Endothelial cell of umbilical vein (primary cell): ENCODE results near the gene TOM1L2. TPM values are rescaled to one million over a fixed set of nuclear protein-coding genes. Genes with fewer than 3 reads are reported as not detected.

Experiments used
- BruUV-seq: library from RNA; stranded (reverse); fragments of 400-500 nt; replicated peaks from 2 replicates; lab custom pipeline; 2021; lab: Mats Ljungman, UMichigan
- CTCF ChIA-PET: fragments of 300-600, 350-600 bp; sonication (Branson Sonifier 250); formaldehyde crosslinking; loops from one replicate; lab custom pipeline; 2021; ENCODE audit warnings: antibody characterized with exemption, inconsistent platforms; lab: Charles Lee
- POLR2A ChIA-PET: fragments of 300-600, 350-600 bp; sonication (Branson Sonifier 250); formaldehyde crosslinking; loops from one replicate; lab custom pipeline; 2021; ENCODE audit warnings: antibody characterized with exemption, inconsistent platforms; lab: Charles Lee
- DNase-seq: peaks from one replicate; pipeline ENCODE4 v3.0.0-alpha.2; 2011; ENCODE audit warnings: low read depth, low spot score
- FAIRE-seq: peaks from 2 replicates; lab custom pipeline; 2011; peaks lifted over from hg19 to GRCh38; lab: Jason Lieb, UNC
- H2AFZ ChIP-seq: 2 replicates; pipeline ENCODE4 v1.6.0; 2012; ENCODE audit warnings: low read depth, low read length, control low read depth, inconsistent platforms
- H3K27ac ChIP-seq: 2 replicates; pipeline ENCODE4 v1.5.1; 2011; ENCODE audit warnings: low read depth, mild to moderate bottlenecking, control low read depth, low read length, moderate library complexity; ENCODE audit not compliant: insufficient read depth
- H3K27me3 ChIP-seq, 2 experiments: 2 replicates each; pipeline versions ENCODE4 v1.6.0 to v1.6.1; 2011; ENCODE audit warnings: low read length in 2 of 2, mixed read lengths in 1 of 2; ENCODE audit not compliant: control insufficient read depth in 2 of 2, insufficient read depth in 2 of 2
- H3K36me3 ChIP-seq, 2 experiments: 2 replicates in 1 of 2; 3 replicates in 1 of 2; pipeline ENCODE4 v1.5.1; 2011; ENCODE audit warnings: low read length in 2 of 2, mild to moderate bottlenecking in 1 of 2, moderate library complexity in 1 of 2; ENCODE audit not compliant: control insufficient read depth in 2 of 2, insufficient read depth in 2 of 2; ENCODE audit errors: extremely low read depth in 1 of 2
- H3K4me1 ChIP-seq: 3 replicates; pipeline ENCODE4 v1.5.1; 2011; ENCODE audit warnings: mild to moderate bottlenecking, low read length; ENCODE audit not compliant: control insufficient read depth, insufficient read depth; ENCODE audit errors: extremely low read depth
- H3K4me2 ChIP-seq: 2 replicates; pipeline ENCODE4 v1.6.1; 2011; ENCODE audit warnings: low read length, control low read depth, mixed read lengths; ENCODE audit not compliant: insufficient read depth
- H3K4me3 ChIP-seq, 3 experiments: fragments of 200-600 bp in 1 of 3; sonication (generic), shearing (Covaris generic) in 1 of 3; replicated peaks in 1 of 3; 2 replicates each; pipeline ENCODE4 v1.5.1; 2011 to 2016; ENCODE audit warnings: control low read depth in 3 of 3, low read length in 3 of 3, mild to moderate bottlenecking in 2 of 3, inconsistent platforms in 1 of 3, low read depth in 1 of 3, moderate library complexity in 1 of 3; ENCODE audit not compliant: insufficient read depth in 1 of 3
- H3K79me2 ChIP-seq: 2 replicates; pipeline ENCODE4 v1.6.0; 2012; ENCODE audit warnings: low read length, inconsistent platforms; ENCODE audit not compliant: control insufficient read depth, insufficient read depth
- H3K9ac ChIP-seq: replicated peaks from 2 replicates; pipeline ENCODE3; 2011; ENCODE audit warnings: low read length, control low read depth; ENCODE audit not compliant: insufficient read depth; ENCODE audit errors: extremely low read depth
- H3K9me1 ChIP-seq: replicated peaks from 3 replicates; pipeline ENCODE4 v1.6.0; 2011; ENCODE audit warnings: mild to moderate bottlenecking, low read length; ENCODE audit not compliant: control insufficient read depth, insufficient read depth; ENCODE audit errors: extremely low read depth
- H3K9me3 ChIP-seq: replicated peaks from 2 replicates; pipeline ENCODE4 v1.5.1; 2012; ENCODE audit warnings: low read length, inconsistent platforms; ENCODE audit not compliant: control insufficient read depth, insufficient read depth
- H4K20me1 ChIP-seq: replicated peaks from 2 replicates; pipeline ENCODE3; 2011; ENCODE audit warnings: mild to moderate bottlenecking, low read length; ENCODE audit not compliant: control insufficient read depth, insufficient read depth; ENCODE audit errors: extremely low read depth
- JUN ChIP-seq: IDR thresholded peaks from 2 replicates; pipeline ENCODE4 v1.6.1; 2011; ENCODE audit warnings: borderline replicate concordance, low read depth; ENCODE audit not compliant: insufficient read length, insufficient read depth
- POLR2A ChIP-seq: IDR thresholded peaks from 2 replicates; pipeline ENCODE4 v1.6.1; 2012; ENCODE audit warnings: low read depth, mild to moderate bottlenecking, control low read depth, low read length
- POLR2AphosphoS5 ChIP-seq: IDR thresholded peaks from 2 replicates; pipeline ENCODE4 v1.6.1; 2012; ENCODE audit warnings: low read depth, mild to moderate bottlenecking, control low read depth, low read length, moderate library complexity; ENCODE audit not compliant: insufficient read depth
- dilution Hi-C: fragments of 300-500 bp; cut with MboI; formaldehyde crosslinking; loops from one replicate; pipeline ENCODE4 v1.15.0; 2019; ENCODE audit warnings: low sequenced_read_pairs; ENCODE audit not compliant: extremely low pct_ligation_motif_present
- intact Hi-C: fragments of 100-400 bp; cut with micrococcal nuclease; formaldehyde crosslinking; loops from one replicate; pipeline ENCODE4 v1.10.0; 2022
- polyA plus RNA-seq, 4 experiments: library from polyadenylated mRNA; depleted of rRNA in 3 of 4; stranded (reverse) in 3 of 4; unstranded in 1 of 4; fragments of >200 nt; gene quantifications; 2 replicates each; pipeline versions ENCODE4 v1.2.1 to v1.2.3, GENCODE V29; 2011 to 2012; ENCODE audit warnings: missing spikeins in 1 of 4
- total RNA-seq: library from RNA; stranded (reverse); gene quantifications from 2 replicates; pipeline ENCODE4 v1.2.3, GENCODE V29; 2021
- TF ChIP-seq, protein P1 (sequence below), 2 donors: IDR thresholded peaks; 1 replicate in 1 of 2; 2 replicates in 1 of 2; pipeline ENCODE4 v1.5.1; 2011; ENCODE audit warnings: low read length in 2 of 2, mild to moderate bottlenecking in 2 of 2, moderate library complexity in 2 of 2, control low read depth in 1 of 2, inconsistent platforms in 1 of 2, low read depth in 1 of 2; ENCODE audit not compliant: insufficient read depth in 1 of 2; ENCODE audit errors: extremely low read depth in 1 of 2

The TOM1L2 gene
- total and polyA plus RNA-seq, 2 donors (not counting 3 experiments of a cell fraction or from before 2014, with no cell fraction given) = 31.7 to 37.6 TPM

DNA sequence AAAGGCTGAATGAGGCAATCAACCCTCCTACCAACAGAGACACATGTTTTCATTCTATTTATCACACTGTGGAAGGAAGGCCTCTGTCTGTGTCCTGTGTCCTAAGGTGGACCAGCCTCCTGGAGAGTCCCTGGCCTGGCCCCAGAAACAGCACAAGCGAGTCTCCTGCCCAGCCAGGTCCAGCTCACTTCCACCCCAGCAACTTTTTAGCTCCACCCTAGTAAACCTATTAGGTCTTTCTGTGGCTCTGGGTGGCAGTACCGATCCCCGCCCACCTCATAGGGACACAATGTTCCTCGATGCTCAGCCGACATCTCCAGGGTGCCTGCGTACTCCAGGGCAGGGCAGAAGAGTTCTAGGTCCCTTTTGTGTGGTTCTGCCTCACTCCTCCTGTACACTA, 11.2 kb upstream of the TOM1L2 start:
- Histone ChIP-seq H3K4me3 (no peak overlapping the region), H3K9ac (no peak overlapping the region), H3K4me2 (no peak overlapping the region), H3K27ac (no peak overlapping the region), H4K20me1 (no peaks in the 10 kb centered on the region), H3K9me3 (no peaks in the 10 kb centered on the region), H3K4me1 (no peaks in the 10 kb centered on the region), H2AFZ (no peak overlapping the region), H3K79me2 (no peaks in the 10 kb centered on the region), H3K9me1 (no peaks in the 10 kb centered on the region), H3K36me3 (no peaks in the 10 kb centered on the region), H3K27me3 (no peaks in the 10 kb centered on the region)
- no TSS peak for BruUV-seq
- TF ChIP-seq, protein P1, sequence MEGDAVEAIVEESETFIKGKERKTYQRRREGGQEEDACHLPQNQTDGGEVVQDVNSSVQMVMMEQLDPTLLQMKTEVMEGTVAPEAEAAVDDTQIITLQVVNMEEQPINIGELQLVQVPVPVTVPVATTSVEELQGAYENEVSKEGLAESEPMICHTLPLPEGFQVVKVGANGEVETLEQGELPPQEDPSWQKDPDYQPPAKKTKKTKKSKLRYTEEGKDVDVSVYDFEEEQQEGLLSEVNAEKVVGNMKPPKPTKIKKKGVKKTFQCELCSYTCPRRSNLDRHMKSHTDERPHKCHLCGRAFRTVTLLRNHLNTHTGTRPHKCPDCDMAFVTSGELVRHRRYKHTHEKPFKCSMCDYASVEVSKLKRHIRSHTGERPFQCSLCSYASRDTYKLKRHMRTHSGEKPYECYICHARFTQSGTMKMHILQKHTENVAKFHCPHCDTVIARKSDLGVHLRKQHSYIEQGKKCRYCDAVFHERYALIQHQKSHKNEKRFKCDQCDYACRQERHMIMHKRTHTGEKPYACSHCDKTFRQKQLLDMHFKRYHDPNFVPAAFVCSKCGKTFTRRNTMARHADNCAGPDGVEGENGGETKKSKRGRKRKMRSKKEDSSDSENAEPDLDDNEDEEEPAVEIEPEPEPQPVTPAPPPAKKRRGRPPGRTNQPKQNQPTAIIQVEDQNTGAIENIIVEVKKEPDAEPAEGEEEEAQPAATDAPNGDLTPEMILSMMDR (IDR thresholded peaks at IDR 0.05; ENCODE audit: extremely low read depth in 1 of 2, insufficient read depth in 1 of 2, low read depth in 1 of 2, low read length in 2 of 2) = no peak
- TF ChIP-seq JUN (no peak), POLR2A (no peak)
- ChIA-PET CTCF (interaction anchor here (1.0 kb wide), 1 partner anchor 11 kb away, joined by 5 read pairs; the partner anchor contains the start of genes DRC3 and TOM1L2), POLR2A (no interaction called here)
- dilution Hi-C loops = no loop called here
- intact Hi-C loops = no loop called here
- FAIRE-seq = no peak
- DNase-seq = no peak

DNA sequence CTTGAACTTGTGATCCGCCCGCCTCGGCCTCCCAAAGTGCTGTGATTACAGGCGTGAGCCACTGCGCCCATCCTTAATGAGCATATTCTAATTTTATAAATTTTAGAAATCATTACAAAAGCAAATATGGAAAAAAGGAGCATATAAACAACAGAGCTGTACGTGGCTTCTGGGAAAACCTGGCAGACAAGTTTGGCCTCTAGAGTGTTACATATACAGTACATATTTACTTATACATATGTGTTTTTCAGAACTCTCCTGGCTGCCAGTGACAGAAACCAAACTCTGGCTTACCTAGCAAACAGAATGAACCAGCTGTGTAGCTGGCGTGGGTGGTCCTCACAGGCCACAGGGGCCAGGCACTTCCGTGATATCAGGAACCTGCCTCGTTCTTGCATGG, 10.6 kb upstream of the TOM1L2 start:
- no peak for TF ChIP-seq POLR2AphosphoS5
- Histone ChIP-seq H3K79me2 (no peaks in the 10 kb centered on the region), H3K9me1 (no peaks in the 10 kb centered on the region), H3K4me3 (no peak overlapping the region), H3K27me3 (no peaks in the 10 kb centered on the region), H3K36me3 (no peaks in the 10 kb centered on the region), H3K27ac (no peak overlapping the region), H3K4me1 (no peaks in the 10 kb centered on the region), H3K9me3 (no peaks in the 10 kb centered on the region), H2AFZ (no peak overlapping the region), H3K9ac (no peak overlapping the region), H4K20me1 (no peaks in the 10 kb centered on the region), H3K4me2 (no peak overlapping the region)
- intact Hi-C loops (no loop called here), dilution Hi-C loops (no loop called here)
- ChIA-PET CTCF (interaction anchor here (0.8 to 1.2 kb wide), 2 partner anchors 64 to 110 kb away, joined by 3 to 4 read pairs; no protein-coding TSS in a partner anchor), POLR2A (no interaction called here)
- no peak for DNase-seq
- BruUV-seq = no TSS peak
- FAIRE-seq = no peak
